ENCODE data around the gene SEMA3A.

DNA sequence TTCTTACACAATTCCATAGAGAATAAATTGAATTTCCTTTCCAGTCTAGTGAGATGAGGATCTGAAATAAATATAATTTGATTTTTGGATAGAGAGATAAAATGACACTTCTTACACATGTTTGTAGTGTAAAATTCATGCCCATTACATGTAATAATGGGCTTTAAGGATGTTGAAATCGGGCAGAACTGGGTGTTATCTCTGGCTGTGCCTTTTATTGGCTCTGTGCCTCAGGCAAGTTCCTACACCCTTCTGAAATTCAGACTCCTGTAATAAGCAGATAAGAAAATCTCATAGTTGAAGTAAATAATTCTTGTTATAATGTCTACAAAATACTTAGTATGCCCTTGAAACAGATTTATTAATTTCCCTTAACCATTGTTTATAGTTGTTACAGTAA lies 125.6 kb downstream of the SEMA3A start:
- TF ChIP-seq, protein P1, sequence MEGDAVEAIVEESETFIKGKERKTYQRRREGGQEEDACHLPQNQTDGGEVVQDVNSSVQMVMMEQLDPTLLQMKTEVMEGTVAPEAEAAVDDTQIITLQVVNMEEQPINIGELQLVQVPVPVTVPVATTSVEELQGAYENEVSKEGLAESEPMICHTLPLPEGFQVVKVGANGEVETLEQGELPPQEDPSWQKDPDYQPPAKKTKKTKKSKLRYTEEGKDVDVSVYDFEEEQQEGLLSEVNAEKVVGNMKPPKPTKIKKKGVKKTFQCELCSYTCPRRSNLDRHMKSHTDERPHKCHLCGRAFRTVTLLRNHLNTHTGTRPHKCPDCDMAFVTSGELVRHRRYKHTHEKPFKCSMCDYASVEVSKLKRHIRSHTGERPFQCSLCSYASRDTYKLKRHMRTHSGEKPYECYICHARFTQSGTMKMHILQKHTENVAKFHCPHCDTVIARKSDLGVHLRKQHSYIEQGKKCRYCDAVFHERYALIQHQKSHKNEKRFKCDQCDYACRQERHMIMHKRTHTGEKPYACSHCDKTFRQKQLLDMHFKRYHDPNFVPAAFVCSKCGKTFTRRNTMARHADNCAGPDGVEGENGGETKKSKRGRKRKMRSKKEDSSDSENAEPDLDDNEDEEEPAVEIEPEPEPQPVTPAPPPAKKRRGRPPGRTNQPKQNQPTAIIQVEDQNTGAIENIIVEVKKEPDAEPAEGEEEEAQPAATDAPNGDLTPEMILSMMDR (IDR thresholded peaks at IDR 0.05; ENCODE audit: insufficient read depth, low read length, poor library complexity, severe bottlenecking) = no peak
- TF ChIP-seq EZH2phosphoT487 (conservative IDR thresholded peaks at IDR 0.05; ENCODE audit: low read length) = no peak

Measured in SU-DHL-6 (cell line).